ENCODE results near the gene HRH2. TPM values are rescaled to one million over a fixed set of nuclear protein-coding genes. Genes with fewer than 3 reads are reported as not detected.

Gene HRH2
- total and polyA plus RNA-seq, 2 donors (not counting 1 experiment from before 2014, with no cell fraction given) = 0.46 TPM; not detected in 1

GRCh38 chr5:175693741-175694140, 35.9 kb downstream of the HRH2 start:
- no peaks in the 10 kb centered on the region for H3K79me2 ChIP-seq (ENCODE audit: control insufficient read depth, insufficient read depth, low read length)
- intact Hi-C loops (cut with micrococcal nuclease) = no loop called here

More at GRCh38 chr5:175693741-175694140, 35.9 kb downstream of the HRH2 start:
- DNase-seq (no peak), ATAC-seq (ENCODE audit: low read depth) (no peak)
- no peak overlapping the region for H3K27ac ChIP-seq (ENCODE audit: low read length in 2 of 2)
- H3K36me3 ChIP-seq (replicated peaks in 1 of 2; ENCODE audit: control extremely low read depth in 1 of 2, control insufficient read depth in 1 of 2, extremely low read depth in 1 of 2, insufficient read depth in 2 of 2, low read length in 1 of 2) = no peaks in the 10 kb centered on the region
- H3K4me3 ChIP-seq (ENCODE audit: control extremely low read depth in 1 of 5, extremely low read depth in 1 of 5, insufficient read depth in 1 of 5, low read depth in 2 of 5, low read length in 4 of 5) = no peak overlapping the region
- H3K4me1 ChIP-seq (ENCODE audit: control insufficient read depth in 2 of 2, insufficient read depth in 2 of 2, low read length in 2 of 2) = peaks cover 0 to 6% of the 10 kb centered on the region in 2 donors
- Mint-ChIP-seq H3K9me3 (ENCODE audit: insufficient read depth) (no peaks in the 10 kb centered on the region), H3K27me3 (peaks cover 22% of the 10 kb centered on the region), H3K27ac (no peak overlapping the region), H3K4me3 (no peak overlapping the region), H3K4me1 (peaks cover 4% of the 10 kb centered on the region)
- H2AFZ ChIP-seq (ENCODE audit: insufficient read depth, low read depth, low read length, poor library complexity, severe bottlenecking) = no peak overlapping the region
- H3K4me2 ChIP-seq (replicated peaks; ENCODE audit: low read depth, low read length, poor library complexity, severe bottlenecking) = no peak overlapping the region
- H3K9ac ChIP-seq (ENCODE audit: low read length) = no peak overlapping the region
- no peak for TF ChIP-seq CTCF (IDR thresholded peaks at IDR 0.05)
- no peak for TF ChIP-seq EZH2 (IDR thresholded peaks at IDR 0.05; ENCODE audit: borderline replicate concordance, insufficient read depth, low read depth, low read length, poor library complexity, severe bottlenecking)
- ChIA-PET CTCF (no interaction called here), POLR2A (no interaction called here)
- no peaks in the 10 kb centered on the region for H3K9me3 ChIP-seq (ENCODE audit: control extremely low read depth in 1 of 3, control insufficient read depth in 2 of 3, insufficient read depth in 1 of 3, low read length in 2 of 3)
- peaks cover 0 to 5% (median 0%) of the 10 kb centered on the region in 4 experiments for H3K27me3 ChIP-seq (replicated peaks in 1 of 4; ENCODE audit: control extremely low read depth in 1 of 4, control insufficient read depth in 3 of 4, insufficient read depth in 4 of 4, low read length in 3 of 4)
- 26% methylated on average over 4 of the region's 5 CpGs for WGBS (ENCODE audit: insufficient coverage)
- no peaks in the 10 kb centered on the region for H4K20me1 ChIP-seq (ENCODE audit: control insufficient read depth, insufficient read depth, low read length, poor library complexity, severe bottlenecking)
